ENCODE results near the gene CYP2C19.

- TF ChIP-seq CTCF (IDR thresholded peaks at IDR 0.05), result no peak
- no peak for TF ChIP-seq POLR2A (IDR thresholded peaks at IDR 0.05)
These were observed at the start of gene CYP2C19 for GRCh38 chr10:94762393-94762792.
